ENCODE measurements around the gene CACNG5.

Gene CACNG5

GRCh38 chr17:66799849-66800537, 34.9 kb upstream of the CACNG5 start:
- Histone ChIP-seq H2AFZ (ENCODE audit: low read depth, low read length) (no peak overlapping the region), H3K27me3 (ENCODE audit: insufficient read depth, low read length, poor library complexity) (no peaks in the 10 kb centered on the region), H3K79me2 (ENCODE audit: insufficient read depth, low read length) (no peaks in the 10 kb centered on the region), H3K27ac (ENCODE audit: low read length) (no peak overlapping the region), H3K9ac (ENCODE audit: low read depth, low read length) (no peak overlapping the region), H3K4me2 (ENCODE audit: insufficient read depth, low read length) (no peak overlapping the region), H3K4me1 (ENCODE audit: insufficient read depth, low read length) (no peaks in the 10 kb centered on the region), H3K36me3 (ENCODE audit: insufficient read depth, low read length) (peaks cover 35% of the 10 kb centered on the region), H4K20me1 (ENCODE audit: insufficient read depth, low read length) (no peaks in the 10 kb centered on the region; the same call in 1 of the 2 replicates), H3K4me3 (ENCODE audit: low read depth in 1 of 2, low read length in 2 of 2) (no peak overlapping the region), H3K9me3 (ENCODE audit: insufficient read depth, low read length, severe bottlenecking) (peaks cover 6% of the 10 kb centered on the region)
- no peak for DNase-seq
- no peak for ATAC-seq (ENCODE audit: insufficient read depth, low read depth)
- no peak for TF ChIP-seq CTCF (IDR thresholded peaks at IDR 0.05; ENCODE audit: borderline replicate concordance, extremely low read depth, low read length, poor library complexity, severe bottlenecking)
- TF ChIP-seq EZH2 (IDR thresholded peaks at IDR 0.05; ENCODE audit: borderline replicate concordance, low read depth, low read length, severe bottlenecking): no peak

- DNase-seq: no peak
- no peak overlapping the region for H2AFZ ChIP-seq (ENCODE audit: low read depth, low read length)
- H3K79me2 ChIP-seq (ENCODE audit: insufficient read depth, low read length): no peaks in the 10 kb centered on the region
- no peak overlapping the region for H3K9ac ChIP-seq (ENCODE audit: low read depth, low read length)
- ATAC-seq (ENCODE audit: insufficient read depth, low read depth): no peak
- H3K36me3 ChIP-seq (ENCODE audit: insufficient read depth, low read length): peaks cover 3% of the 10 kb centered on the region; the same call in 1 of the 2 replicates
- H3K27ac ChIP-seq (ENCODE audit: low read length): no peak overlapping the region
- no peaks in the 10 kb centered on the region for H3K4me1 ChIP-seq (ENCODE audit: insufficient read depth, low read length)
- no peaks in the 10 kb centered on the region; the same call in 1 of the 2 replicates for H4K20me1 ChIP-seq (ENCODE audit: insufficient read depth, low read length)
- H3K9me3 ChIP-seq (ENCODE audit: insufficient read depth, low read length, severe bottlenecking): no peaks in the 10 kb centered on the region
- TF ChIP-seq CTCF (IDR thresholded peaks at IDR 0.05; ENCODE audit: borderline replicate concordance, extremely low read depth, low read length, poor library complexity, severe bottlenecking) (no peak), EZH2 (IDR thresholded peaks at IDR 0.05; ENCODE audit: borderline replicate concordance, low read depth, low read length, severe bottlenecking) (no peak)
- H3K27me3 ChIP-seq (ENCODE audit: insufficient read depth, low read length, poor library complexity): no peaks in the 10 kb centered on the region
- no peak overlapping the region for H3K4me3 ChIP-seq (ENCODE audit: low read depth in 1 of 2, low read length in 2 of 2)
- no peak overlapping the region for H3K4me2 ChIP-seq (ENCODE audit: insufficient read depth, low read length)
Observed at GRCh38 chr17:66803474-66803951, 31.4 kb upstream of the CACNG5 start.

DNA sequence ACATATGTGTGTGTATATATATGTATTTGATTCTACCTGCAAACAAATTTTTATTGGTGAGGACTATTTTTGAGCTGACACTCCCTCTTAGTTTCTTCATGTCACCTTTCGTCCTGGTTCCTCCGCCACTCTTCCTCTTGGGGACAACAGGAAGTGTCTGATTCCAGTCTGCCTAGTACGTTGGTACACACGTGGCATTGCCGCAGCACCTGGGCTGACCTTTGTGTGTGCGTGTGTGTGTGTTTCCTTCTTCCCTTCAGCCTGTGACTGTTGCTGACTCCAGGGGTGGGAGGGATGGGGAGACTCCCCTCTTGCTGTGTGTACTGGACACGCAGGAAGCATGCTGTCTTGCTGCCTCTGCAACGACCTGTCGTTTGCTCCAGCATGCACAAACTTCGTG, 29.4 kb upstream of the CACNG5 start:
- TF ChIP-seq EZH2 (IDR thresholded peaks at IDR 0.05; ENCODE audit: borderline replicate concordance, low read depth, low read length, severe bottlenecking): no peak
- TF ChIP-seq CTCF (IDR thresholded peaks at IDR 0.05; ENCODE audit: borderline replicate concordance, extremely low read depth, low read length, poor library complexity, severe bottlenecking): no peak
- no peaks in the 10 kb centered on the region for H3K27me3 ChIP-seq (ENCODE audit: insufficient read depth, low read length, poor library complexity)
- H3K4me1 ChIP-seq (ENCODE audit: insufficient read depth, low read length): no peaks in the 10 kb centered on the region
- H3K4me2 ChIP-seq (ENCODE audit: insufficient read depth, low read length): no peak overlapping the region
- no peaks in the 10 kb centered on the region; the same call in 1 of the 2 replicates for H4K20me1 ChIP-seq (ENCODE audit: insufficient read depth, low read length)
- no peak for ATAC-seq (ENCODE audit: insufficient read depth, low read depth)
- no peaks in the 10 kb centered on the region for H3K79me2 ChIP-seq (ENCODE audit: insufficient read depth, low read length)
- no peak overlapping the region for H2AFZ ChIP-seq (ENCODE audit: low read depth, low read length)
- H3K27ac ChIP-seq (ENCODE audit: low read length): no peak overlapping the region
- H3K4me3 ChIP-seq (ENCODE audit: low read depth in 1 of 2, low read length in 2 of 2): no peak overlapping the region
- peaks cover 3% of the 10 kb centered on the region; the same call in 1 of the 2 replicates for H3K36me3 ChIP-seq (ENCODE audit: insufficient read depth, low read length)
- no peak for DNase-seq
- no peaks in the 10 kb centered on the region for H3K9me3 ChIP-seq (ENCODE audit: insufficient read depth, low read length, severe bottlenecking)
- no peak overlapping the region for H3K9ac ChIP-seq (ENCODE audit: low read depth, low read length)
